MCF 10A (cell line): ENCODE results near the gene UBE2E3. TPM values are rescaled to one million over a fixed set of nuclear protein-coding genes. Genes with fewer than 3 reads are reported as not detected.
"Not testable (repeated sequence)": the region's sequence is repeated elsewhere in the genome, so short reads cannot be mapped to it uniquely, and the experiment has no call there.

Source experiments
- BruUV-seq: library from RNA; stranded (reverse); fragments of 400-500 nt; replicated peaks from 2 replicates; lab custom pipeline; 2021; lab: Mats Ljungman, UMichigan
- CTCF ChIA-PET: fragments of 300-600 bp; sonication (Branson Sonifier 250); formaldehyde crosslinking; extraction: SDS; loops from one replicate; lab custom pipeline; 2021; ENCODE audit warnings: antibody characterized with exemption, inconsistent platforms; lab: Yijun Ruan, JAX
- POLR2A ChIA-PET: fragments of 300-600, 350-650 bp; sonication (Branson Sonifier 250); formaldehyde crosslinking; extraction: SDS; loops from one replicate; lab custom pipeline; 2020; ENCODE audit warnings: antibody characterized with exemption, inconsistent platforms; lab: Yijun Ruan, JAX
- DNase-seq: peaks from one replicate; pipeline ENCODE4 v3.0.0-alpha.2; 2018; ENCODE audit not compliant: unreplicated experiment
- H3K27ac Mint-ChIP-seq: one replicate; pipeline ENCODE4 v1.8.0; 2022; ENCODE audit warnings: mild to moderate bottlenecking, low read depth, mixed read lengths; ENCODE audit not compliant: unreplicated experiment
- H3K27me3 Mint-ChIP-seq: one replicate; pipeline ENCODE4 v1.8.0; 2022; ENCODE audit warnings: mixed read lengths; ENCODE audit not compliant: insufficient read depth, unreplicated experiment
- H3K36me3 Mint-ChIP-seq: one replicate; pipeline ENCODE4 v1.8.0; 2022; ENCODE audit warnings: mild to moderate bottlenecking, moderate library complexity, mixed read lengths; ENCODE audit not compliant: insufficient read depth, unreplicated experiment
- H3K4me1 Mint-ChIP-seq: one replicate; pipeline ENCODE4 v1.8.0; 2022; ENCODE audit warnings: mixed read lengths; ENCODE audit not compliant: insufficient read depth, unreplicated experiment
- H3K4me3 Mint-ChIP-seq: one replicate; pipeline ENCODE4 v1.8.0; 2022; ENCODE audit warnings: mild to moderate bottlenecking, moderate library complexity, mixed read lengths; ENCODE audit not compliant: unreplicated experiment
- H3K9me3 Mint-ChIP-seq: one replicate; pipeline ENCODE4 v1.8.0; 2022; ENCODE audit warnings: mixed read lengths; ENCODE audit not compliant: unreplicated experiment
- CTCF ChIP-seq: fragments of 200-600 bp; IDR thresholded peaks from one replicate; pipeline ENCODE4 v1.8.0; 2022; ENCODE audit warnings: antibody characterized with exemption, mild to moderate bottlenecking; ENCODE audit not compliant: unreplicated experiment
- intact Hi-C: fragments of 100-400 bp; cut with micrococcal nuclease; formaldehyde crosslinking; loops from 2 replicates; pipeline ENCODE4 v1.14.1; 2022
- total RNA-seq: library from RNA; stranded (reverse); gene quantifications from 2 replicates; pipeline ENCODE4 v1.2.3, GENCODE V29; 2022

The UBE2E3 gene
- total RNA-seq, 1 experiment from 2014 or later, result 69.3 TPM

- no peak overlapping the region for H3K27ac Mint-ChIP-seq
- POLR2A ChIA-PET, result no interaction called here
- H3K27me3 Mint-ChIP-seq, result no peaks in the 10 kb centered on the region
- no TSS peak for BruUV-seq
- TF ChIP-seq CTCF, result peak; percentile 43
- peak; percentile 70 for DNase-seq
- H3K4me3 Mint-ChIP-seq, result no peak overlapping the region
- intact Hi-C loops, result loop anchor here (1.0 kb wide), 3 partner anchors 389 to 952 kb away; no protein-coding TSS in a partner anchor
- CTCF ChIA-PET, result interaction anchor here (0.7 to 2.4 kb wide), 9 partner anchors 8 to 960 kb away, joined by 3 to 8 read pairs (median 4); no protein-coding TSS in a partner anchor
- H3K4me1 Mint-ChIP-seq, result peaks cover 23% of the 10 kb centered on the region
- H3K36me3 Mint-ChIP-seq, result no peaks in the 10 kb centered on the region
- H3K9me3 Mint-ChIP-seq, result no peaks in the 10 kb centered on the region
Observed at GRCh38 chr2:181077128-181077709, 96.8 kb downstream of the UBE2E3 start.

- no peak for DNase-seq
- CTCF ChIA-PET, result interaction anchor here (1.1 to 1.2 kb wide), 2 partner anchors 21 to 632 kb away, joined by 4 read pairs; no protein-coding TSS in a partner anchor
- peaks cover 13% of the 10 kb centered on the region for H3K36me3 Mint-ChIP-seq
- TF ChIP-seq CTCF, result no peak
- no TSS peak for BruUV-seq
- no peaks in the 10 kb centered on the region for H3K4me1 Mint-ChIP-seq
- no peaks in the 10 kb centered on the region for H3K27me3 Mint-ChIP-seq
- intact Hi-C loops, result no loop called here
- H3K9me3 Mint-ChIP-seq, result no peaks in the 10 kb centered on the region
- no peak overlapping the region for H3K4me3 Mint-ChIP-seq
- no peak overlapping the region for H3K27ac Mint-ChIP-seq
- POLR2A ChIA-PET, result no interaction called here
Observed at GRCh38 chr2:181083140-181083539, 102.7 kb downstream of the UBE2E3 start.

GRCh38 chr2:181085734-181086133 lies 105.3 kb downstream of the UBE2E3 start:
- TF ChIP-seq CTCF, result no peak
- H3K9me3 Mint-ChIP-seq, result peaks cover 15% of the 10 kb centered on the region
- H3K4me1 Mint-ChIP-seq, result no peaks in the 10 kb centered on the region
- intact Hi-C loops, result no loop called here
- ChIA-PET POLR2A (no interaction called here), CTCF (interaction anchor here (0.8 to 2.9 kb wide), 5 partner anchors 10 to 962 kb away, joined by 3 to 15 read pairs (median 5); no protein-coding TSS in a partner anchor)
- DNase-seq, result no peak
- no peak overlapping the region for H3K27ac Mint-ChIP-seq
- no TSS peak for BruUV-seq
- no peaks in the 10 kb centered on the region for H3K27me3 Mint-ChIP-seq
- no peak overlapping the region for H3K4me3 Mint-ChIP-seq
- H3K36me3 Mint-ChIP-seq, result peaks cover 13% of the 10 kb centered on the region

GRCh38 chr2:181091920-181092319 lies 111.5 kb downstream of the UBE2E3 start:
- intact Hi-C loops, H3K27ac Mint-ChIP-seq, H3K36me3 Mint-ChIP-seq, H3K27me3 Mint-ChIP-seq, H3K4me3 Mint-ChIP-seq, H3K4me1 Mint-ChIP-seq, BruUV-seq, DNase-seq: not testable (repeated sequence)
- POLR2A ChIA-PET, result interaction anchor here (0.7 kb wide), 1 partner anchor 11 kb away, joined by 3 read pairs; no protein-coding TSS in a partner anchor
- H3K9me3 Mint-ChIP-seq, result peaks cover 40% of the 10 kb centered on the region
- CTCF ChIA-PET, result interaction anchor here (0.6 kb wide), 2 partner anchors 193 to 372 kb away, joined by 3 to 5 read pairs; no protein-coding TSS in a partner anchor
